ENCODE data around the gene EIF3J. TPM values are rescaled to one million over a fixed set of nuclear protein-coding genes. Genes with fewer than 3 reads are reported as not detected.

The EIF3J gene
- polyA plus RNA-seq, 1 donor from 2014 or later, result 52.9 TPM

GRCh38 chr15:44490622-44491021 lies 46.3 kb upstream of the EIF3J start:
- Histone ChIP-seq H3K27me3 (ENCODE audit: insufficient read depth, low read depth, low read length) (no peaks in the 10 kb centered on the region), H3F3A (ENCODE audit: insufficient read depth, low read length, poor library complexity, severe bottlenecking) (no peaks in the 10 kb centered on the region), H3K27ac (ENCODE audit: low read length) (no peak overlapping the region), H3K4me2 (ENCODE audit: low read length) (no peak overlapping the region), H3K9me3 (ENCODE audit: low read length) (no peaks in the 10 kb centered on the region), H3K9ac (ENCODE audit: low read length) (no peak overlapping the region), H3K4me3 (ENCODE audit: low read length) (no peak overlapping the region), H3K79me2 (replicated peaks; ENCODE audit: insufficient read depth, low read length) (no peaks in the 10 kb centered on the region), H3K36me3 (ENCODE audit: insufficient read depth, low read length) (peaks cover 4% of the 10 kb centered on the region), H4K20me1 (ENCODE audit: insufficient read depth) (no peaks in the 10 kb centered on the region), H3K9me2 (ENCODE audit: insufficient read depth, low read length) (no peaks in the 10 kb centered on the region), H2AFZ (ENCODE audit: low read depth, low read length) (no peak overlapping the region)
- no peak for TF ChIP-seq MXI1 (conservative IDR thresholded peaks at IDR 0.05; ENCODE audit: poor library complexity, severe bottlenecking)
- TF ChIP-seq TAF1 (IDR thresholded peaks at IDR 0.05; ENCODE audit: low read depth), result no peak
- no peak for TF ChIP-seq RAD21 (conservative IDR thresholded peaks at IDR 0.05)
- TF ChIP-seq EP300 (conservative IDR thresholded peaks at IDR 0.05; ENCODE audit: poor library complexity, severe bottlenecking), result no peak
- TF ChIP-seq REST (IDR thresholded peaks at IDR 0.05; ENCODE audit: borderline replicate concordance), result no peak
- TF ChIP-seq POLR2AphosphoS5 (IDR thresholded peaks at IDR 0.05), result no peak
- TF ChIP-seq EZH2 (IDR thresholded peaks at IDR 0.05; ENCODE audit: borderline replicate concordance, insufficient read depth, low read length, poor library complexity, severe bottlenecking), result no peak
- TF ChIP-seq SMC3 (conservative IDR thresholded peaks at IDR 0.05; ENCODE audit: poor library complexity), result no peak
- TF ChIP-seq, protein P1, sequence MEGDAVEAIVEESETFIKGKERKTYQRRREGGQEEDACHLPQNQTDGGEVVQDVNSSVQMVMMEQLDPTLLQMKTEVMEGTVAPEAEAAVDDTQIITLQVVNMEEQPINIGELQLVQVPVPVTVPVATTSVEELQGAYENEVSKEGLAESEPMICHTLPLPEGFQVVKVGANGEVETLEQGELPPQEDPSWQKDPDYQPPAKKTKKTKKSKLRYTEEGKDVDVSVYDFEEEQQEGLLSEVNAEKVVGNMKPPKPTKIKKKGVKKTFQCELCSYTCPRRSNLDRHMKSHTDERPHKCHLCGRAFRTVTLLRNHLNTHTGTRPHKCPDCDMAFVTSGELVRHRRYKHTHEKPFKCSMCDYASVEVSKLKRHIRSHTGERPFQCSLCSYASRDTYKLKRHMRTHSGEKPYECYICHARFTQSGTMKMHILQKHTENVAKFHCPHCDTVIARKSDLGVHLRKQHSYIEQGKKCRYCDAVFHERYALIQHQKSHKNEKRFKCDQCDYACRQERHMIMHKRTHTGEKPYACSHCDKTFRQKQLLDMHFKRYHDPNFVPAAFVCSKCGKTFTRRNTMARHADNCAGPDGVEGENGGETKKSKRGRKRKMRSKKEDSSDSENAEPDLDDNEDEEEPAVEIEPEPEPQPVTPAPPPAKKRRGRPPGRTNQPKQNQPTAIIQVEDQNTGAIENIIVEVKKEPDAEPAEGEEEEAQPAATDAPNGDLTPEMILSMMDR (IDR thresholded peaks at IDR 0.05; ENCODE audit: poor library complexity, severe bottlenecking), result no peak

DNA sequence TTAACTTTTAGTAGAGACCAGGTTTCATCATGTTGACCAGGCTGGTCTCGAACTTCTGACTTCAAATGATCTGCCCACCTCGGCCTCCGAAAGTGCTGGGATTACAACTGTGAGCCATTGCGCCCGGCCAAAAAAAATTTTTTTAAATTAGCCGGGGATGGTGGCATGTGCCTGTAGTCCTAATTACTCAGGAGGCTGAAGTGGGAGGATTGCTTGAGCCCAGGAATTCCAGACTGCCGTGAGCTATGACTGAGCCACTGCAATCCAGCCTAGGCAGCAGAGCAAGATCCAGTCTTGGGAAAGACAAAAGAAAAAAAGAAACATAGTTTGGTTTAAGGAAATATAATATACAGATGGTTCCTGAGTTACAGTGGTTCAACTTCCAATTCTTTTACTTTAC lies 44.9 kb upstream of the EIF3J start:
- no peak for TF ChIP-seq POLR2AphosphoS5 (IDR thresholded peaks at IDR 0.05)
- no peak for TF ChIP-seq TAF1 (IDR thresholded peaks at IDR 0.05; ENCODE audit: low read depth)
- TF ChIP-seq, protein P1 (IDR thresholded peaks at IDR 0.05; ENCODE audit: poor library complexity, severe bottlenecking), result no peak
- TF ChIP-seq MXI1 (conservative IDR thresholded peaks at IDR 0.05; ENCODE audit: poor library complexity, severe bottlenecking), result no peak
- no peak for TF ChIP-seq RAD21 (conservative IDR thresholded peaks at IDR 0.05)
- TF ChIP-seq REST (IDR thresholded peaks at IDR 0.05; ENCODE audit: borderline replicate concordance), result no peak
- no peak for TF ChIP-seq EZH2 (IDR thresholded peaks at IDR 0.05; ENCODE audit: borderline replicate concordance, insufficient read depth, low read length, poor library complexity, severe bottlenecking)
- TF ChIP-seq SMC3 (conservative IDR thresholded peaks at IDR 0.05; ENCODE audit: poor library complexity), result no peak
- no peak for TF ChIP-seq EP300 (conservative IDR thresholded peaks at IDR 0.05; ENCODE audit: poor library complexity, severe bottlenecking)
- Histone ChIP-seq H4K20me1 (ENCODE audit: insufficient read depth) (peaks cover 2% of the 10 kb centered on the region), H3K4me3 (ENCODE audit: low read length) (no peak overlapping the region), H3K36me3 (ENCODE audit: insufficient read depth, low read length) (peaks cover 4% of the 10 kb centered on the region), H2AFZ (ENCODE audit: low read depth, low read length) (no peak overlapping the region), H3K9ac (ENCODE audit: low read length) (no peak overlapping the region), H3K27ac (ENCODE audit: low read length) (no peak overlapping the region), H3K4me2 (ENCODE audit: low read length) (no peak overlapping the region), H3K9me2 (ENCODE audit: insufficient read depth, low read length) (no peaks in the 10 kb centered on the region), H3K79me2 (replicated peaks; ENCODE audit: insufficient read depth, low read length) (no peaks in the 10 kb centered on the region), H3F3A (ENCODE audit: insufficient read depth, low read length, poor library complexity, severe bottlenecking) (no peaks in the 10 kb centered on the region), H3K9me3 (ENCODE audit: low read length) (no peaks in the 10 kb centered on the region), H3K27me3 (ENCODE audit: insufficient read depth, low read depth, low read length) (no peaks in the 10 kb centered on the region)
